HG03175 (cell line): Measurements from ENCODE around the gene ALDH1L2.
"Not testable (repeated sequence)": the region's sequence is repeated elsewhere in the genome, so short reads cannot be mapped to it uniquely, and the experiment has no call there.

Experiments
- ATAC-seq: cut with Tn5 transposase; IDR thresholded peaks from one replicate; pipeline ENCODE4 v1.9.1; 2021; ENCODE audit warnings: mild to moderate bottlenecking, moderate library complexity; ENCODE audit not compliant: unreplicated experiment

Gene ALDH1L2

DNA sequence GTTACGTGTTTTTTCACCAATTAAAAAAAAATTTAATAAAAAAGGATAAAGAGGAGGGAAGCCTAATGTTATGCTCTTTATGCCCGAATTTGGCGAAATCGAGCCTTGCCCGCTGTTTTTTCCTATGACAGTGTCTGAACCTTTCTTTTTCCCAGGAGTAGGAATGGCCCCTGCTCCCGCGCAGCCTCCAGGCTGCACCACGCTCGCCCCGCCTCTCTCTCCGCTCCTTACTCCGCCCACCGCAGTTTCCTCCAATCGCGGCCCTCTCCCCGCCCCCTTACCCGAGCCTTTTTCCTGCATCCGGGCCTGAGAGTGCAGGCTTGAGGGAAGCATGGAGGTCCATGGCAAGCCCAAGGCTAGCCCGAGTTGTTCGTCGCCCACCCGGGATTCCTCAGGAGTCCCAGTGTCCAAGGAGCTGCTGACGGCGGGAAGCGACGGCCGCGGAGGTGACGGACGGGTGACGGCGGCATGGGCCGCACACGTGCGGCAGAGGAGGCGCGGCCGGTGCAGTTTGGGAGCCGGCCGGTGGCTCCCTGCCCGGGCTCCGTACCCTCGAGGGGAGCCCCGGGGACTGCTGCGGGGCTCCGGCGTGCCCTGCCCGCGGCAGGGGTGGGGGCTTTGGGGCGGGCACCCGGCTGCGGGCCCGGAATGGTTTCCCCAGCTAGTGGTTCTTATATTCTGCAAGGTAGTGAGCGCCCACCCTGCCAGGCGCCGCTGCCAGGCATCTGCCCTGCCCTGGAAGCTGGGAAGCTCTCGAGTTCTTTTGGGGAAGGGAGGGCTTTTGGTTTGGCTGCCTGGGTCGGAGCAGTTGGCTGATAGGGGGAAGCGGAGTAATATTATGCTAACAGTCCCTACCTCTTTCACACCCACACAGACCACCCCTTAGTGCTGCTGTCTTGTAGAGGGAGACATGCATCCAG lies 98.0 kb downstream of the ALDH1L2 start, which contains the start of gene NOPCHAP1:
TSS of gene NOPCHAP1 (plus strand) at position 295 of the 920 bp plus-strand sequence. CDS start at position 332, 37 bp downstream.
- ATAC-seq = peak; percentile 96

DNA sequence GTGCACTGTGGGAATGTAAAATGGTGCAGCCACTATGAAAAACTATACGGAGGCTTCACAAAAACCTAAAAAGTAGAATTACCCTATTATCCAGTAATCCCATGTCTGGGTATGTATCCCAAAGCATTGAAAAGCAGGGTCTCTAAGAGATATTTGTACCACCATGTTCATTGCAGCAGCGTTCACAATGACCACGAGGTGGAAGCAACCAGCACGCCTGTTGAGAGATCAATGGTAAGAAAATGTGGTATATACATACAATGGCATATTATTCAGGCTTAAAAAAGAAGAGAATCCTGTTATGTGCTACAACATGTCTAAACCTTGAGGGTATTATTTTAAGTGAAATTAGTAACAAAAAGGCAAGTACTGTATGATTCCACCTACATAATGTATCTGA lies 99.1 kb downstream of the ALDH1L2 start:
- no peak for ATAC-seq

DNA sequence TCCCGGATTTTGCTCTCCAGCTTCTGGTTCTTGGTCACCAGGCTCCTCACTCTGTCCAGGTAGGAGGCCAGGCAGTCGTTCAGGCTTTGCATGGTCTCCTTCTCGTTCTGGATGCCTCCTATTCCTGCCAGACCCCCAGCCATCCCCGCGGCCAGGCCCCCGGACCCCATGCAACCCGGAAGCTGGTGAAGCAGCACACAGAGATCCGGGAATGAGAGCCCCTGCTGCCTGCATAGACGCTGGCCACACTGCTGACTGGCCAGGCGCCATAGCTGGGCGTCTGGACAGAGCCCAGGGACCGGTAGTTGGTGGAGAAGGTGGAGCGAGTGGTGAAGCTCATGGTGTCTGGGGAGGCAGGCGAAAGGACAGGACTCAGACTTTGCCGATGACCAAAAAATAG lies 106.6 kb downstream of the ALDH1L2 start:
- not testable (repeated sequence) for ATAC-seq

DNA sequence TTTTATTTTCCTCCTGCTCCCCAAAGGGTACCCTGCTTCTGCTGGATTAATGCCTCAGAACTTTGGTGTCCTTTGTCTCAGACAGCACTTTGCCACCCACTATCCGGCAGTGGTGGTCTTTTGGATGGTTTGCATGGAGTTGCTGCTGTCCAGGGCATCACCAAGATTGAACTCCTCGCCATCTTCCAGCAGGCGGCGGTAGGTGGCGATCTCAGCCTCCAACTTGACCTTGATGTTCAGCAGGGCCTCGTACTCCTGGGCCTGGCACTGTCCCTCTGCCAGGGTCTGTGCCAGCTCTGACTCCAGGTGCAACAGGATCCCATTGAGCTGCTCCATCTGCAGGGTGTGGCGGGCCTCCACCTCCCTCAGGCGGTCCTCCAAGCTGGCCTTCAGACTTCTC lies 107.6 kb downstream of the ALDH1L2 start:
- ATAC-seq = no peak

DNA sequence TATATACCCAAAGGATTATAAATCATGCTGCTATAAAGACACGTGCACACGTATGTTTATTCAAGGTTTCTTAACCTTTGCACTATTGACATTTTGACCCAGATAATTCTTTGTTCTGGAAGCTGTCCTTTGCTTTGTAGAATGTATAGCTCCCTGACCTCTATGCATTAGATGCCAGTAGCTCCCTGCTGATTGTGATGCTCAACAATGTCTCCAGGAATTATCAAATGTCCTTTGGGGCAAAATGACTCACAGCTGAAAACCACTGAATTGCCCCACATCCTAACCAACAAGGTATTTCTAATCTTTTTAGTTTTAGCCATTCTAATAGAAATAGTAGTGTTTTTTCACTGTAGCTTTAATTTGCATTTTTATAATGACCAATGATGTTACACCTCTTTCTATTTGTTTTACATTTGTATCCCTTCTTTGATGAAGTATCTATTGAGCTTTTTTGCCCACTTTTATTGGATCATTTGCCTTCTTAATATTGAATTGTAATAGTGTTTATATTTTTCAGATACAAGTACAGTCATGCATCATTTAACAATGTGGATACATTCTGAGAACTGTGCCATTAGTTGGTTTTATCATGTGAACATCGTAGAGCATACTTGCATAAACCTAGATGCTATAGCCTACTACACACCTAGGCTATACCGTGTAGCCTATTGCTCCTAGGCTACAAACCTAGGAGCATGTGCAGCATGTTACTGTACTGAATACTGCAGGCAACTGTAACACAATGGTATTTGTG lies 108.5 kb downstream of the ALDH1L2 start:
- no peak for ATAC-seq

DNA sequence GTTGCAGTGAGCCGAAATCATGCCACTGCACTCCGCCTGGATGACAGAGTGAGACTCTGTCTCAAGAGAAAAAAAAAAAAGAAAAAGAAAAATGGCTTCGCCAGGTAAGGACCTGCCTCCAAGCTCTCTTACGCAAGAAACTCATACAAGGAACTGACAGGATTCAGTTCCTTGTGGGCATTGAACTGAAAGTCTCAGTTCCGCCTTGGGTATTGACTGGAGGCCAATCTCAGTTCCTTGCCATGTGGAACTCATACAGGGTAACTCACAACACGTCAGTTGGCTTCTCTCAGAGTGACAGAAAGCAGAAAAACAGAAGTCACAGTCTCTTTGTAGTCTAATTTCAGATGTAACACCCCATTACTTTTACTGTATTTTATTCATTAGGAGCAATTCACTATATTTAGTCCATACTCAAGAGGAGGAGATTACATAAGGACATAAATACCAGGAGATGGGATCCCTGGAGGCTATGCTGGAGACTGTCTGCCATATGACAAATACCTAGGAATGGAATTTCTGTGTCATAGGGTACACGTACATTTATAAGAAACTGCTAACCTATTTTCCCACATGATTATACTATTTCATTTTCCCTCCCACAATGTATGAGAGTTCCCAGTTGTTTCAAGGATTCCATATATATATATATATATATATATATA lies 109.5 kb downstream of the ALDH1L2 start:
- ATAC-seq = peak; percentile 100

DNA sequence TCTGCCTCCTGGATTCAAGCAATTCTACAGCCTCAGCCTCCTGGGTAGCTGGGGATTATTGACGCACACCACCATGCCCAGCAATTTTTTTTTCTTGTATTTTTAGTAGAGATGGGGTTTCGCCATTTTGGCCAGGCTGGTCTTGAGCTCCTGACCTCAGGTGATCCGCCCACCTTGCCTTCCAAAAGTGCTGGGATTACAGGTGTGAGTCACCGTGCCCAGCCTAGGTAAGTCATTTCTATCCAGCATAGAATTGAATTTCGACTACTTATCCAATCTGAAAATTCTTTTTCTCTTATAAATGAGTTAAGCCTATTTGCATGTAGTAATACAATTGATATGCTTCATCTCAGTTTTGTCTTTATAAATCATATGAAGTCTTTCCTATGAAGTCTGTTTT lies 111.0 kb downstream of the ALDH1L2 start:
- ATAC-seq = no peak

DNA sequence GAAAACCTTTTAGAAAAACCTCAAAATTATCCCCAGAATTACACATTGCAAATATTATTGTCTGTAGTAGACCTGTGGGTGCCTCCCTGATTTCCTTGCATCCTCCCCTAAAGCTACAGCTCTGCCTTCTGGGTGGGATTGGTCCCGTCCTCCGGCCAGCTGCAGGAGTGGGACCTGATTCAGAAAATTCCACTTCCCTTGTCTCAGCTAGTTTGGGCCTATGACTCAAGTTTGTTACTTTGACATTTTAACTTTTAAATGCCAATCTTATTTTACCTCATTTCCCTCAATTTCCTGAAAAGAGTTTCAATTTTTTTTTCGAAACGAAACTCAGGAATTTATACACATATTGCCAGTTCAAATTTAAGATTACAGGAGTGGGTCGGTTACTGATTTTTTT lies 113.0 kb downstream of the ALDH1L2 start:
- no peak for ATAC-seq
